SK-N-SH (cell line): ENCODE results near the gene PAPSS2. TPM values are rescaled to one million over a fixed set of nuclear protein-coding genes. Genes with fewer than 3 reads are reported as not detected.

ENCODE experiments used
- CTCF ChIA-PET: fragments of 300-600, 350-600 bp; formaldehyde crosslinking; extraction: SDS; loops from one replicate; lab custom pipeline; 2021; lab: Yijun Ruan, JAX
- POLR2A ChIA-PET: fragments of 350-600 bp; sonication (Branson Sonifier 250); formaldehyde crosslinking; extraction: SDS; loops from one replicate; lab custom pipeline; 2020; ENCODE audit warnings: antibody characterized with exemption, inconsistent platforms; lab: Yijun Ruan, JAX
- DNase-seq: peaks from one replicate; pipeline ENCODE4 v3.0.0; 2012
- H2AFZ ChIP-seq: fragments of 200-600 bp; sonication (generic); 2 replicates; pipeline ENCODE4 v1.8.1; 2016; ENCODE audit warnings: antibody characterized with exemption, mild to moderate bottlenecking, low read depth
- H3F3A ChIP-seq: fragments of 200-600 bp; sonication (generic); replicated peaks from 2 replicates; pipeline ENCODE3; 2016; ENCODE audit warnings: antibody characterized with exemption, mild to moderate bottlenecking; ENCODE audit not compliant: insufficient read depth
- H3K27ac ChIP-seq, 2 experiments: fragments of 200-500 bp in 1 of 2; fragments of 200-600 bp in 1 of 2; sonication (Bioruptor generic) in 1 of 2; sonication (generic), shearing (Covaris generic) in 1 of 2; 2 replicates each; pipeline versions ENCODE4 v1.5.1 to v1.6.1; 2014 to 2016; ENCODE audit warnings: low read depth in 2 of 2, inconsistent platforms in 1 of 2, low read length in 1 of 2, mild to moderate bottlenecking in 1 of 2, mixed read lengths in 1 of 2
- H3K27me3 ChIP-seq: fragments of 200-600 bp; sonication (generic), shearing (Covaris generic); 2 replicates; pipeline ENCODE4 v1.6.1; 2016; ENCODE audit warnings: mixed run types; ENCODE audit not compliant: insufficient read depth
- H3K36me3 ChIP-seq, 2 experiments: fragments of 200-500 bp in 1 of 2; fragments of 200-600 bp in 1 of 2; sonication (Bioruptor generic) in 1 of 2; sonication (generic) in 1 of 2; replicated peaks in 1 of 2; 2 replicates each; pipeline versions ENCODE3 to v1.5.1; 2014 to 2016; ENCODE audit warnings: low read length in 1 of 2, mild to moderate bottlenecking in 1 of 2; ENCODE audit not compliant: insufficient read depth in 2 of 2, control insufficient read depth in 1 of 2
- H3K4me1 ChIP-seq, 2 experiments: fragments of 200-500 bp in 1 of 2; fragments of 200-600 bp in 1 of 2; sonication (Bioruptor generic) in 1 of 2; sonication (generic), shearing (Covaris generic) in 1 of 2; 2 replicates each; pipeline versions ENCODE4 v1.5.1 to v1.6.1; 2014 to 2016; ENCODE audit warnings: low read depth in 1 of 2, low read length in 1 of 2, mixed run types in 1 of 2; ENCODE audit not compliant: insufficient read depth in 2 of 2, control insufficient read depth in 1 of 2
- H3K4me2 ChIP-seq: fragments of 200-600 bp; sonication (generic), shearing (Covaris generic); 2 replicates; pipeline ENCODE4 v1.6.1; 2017; ENCODE audit warnings: mixed run types
- H3K4me3 ChIP-seq, 2 experiments: fragments of 200-500 bp in 1 of 2; fragments of 200-600 bp in 1 of 2; sonication (Bioruptor generic) in 1 of 2; sonication (generic), shearing (Covaris generic) in 1 of 2; 2 replicates each; pipeline versions ENCODE4 v1.5.1 to v1.8.1; 2014 to 2016; ENCODE audit warnings: low read depth in 2 of 2, inconsistent platforms in 1 of 2, low read length in 1 of 2, mild to moderate bottlenecking in 1 of 2, mixed read lengths in 1 of 2, moderate library complexity in 1 of 2
- H3K79me2 ChIP-seq: fragments of 200-600 bp; sonication (generic); 2 replicates; pipeline ENCODE4 v1.8.1; 2017; ENCODE audit warnings: mild to moderate bottlenecking; ENCODE audit not compliant: insufficient read depth
- H3K9ac ChIP-seq: fragments of 200-600 bp; sonication (generic); 2 replicates; pipeline ENCODE4 v1.6.1; 2017; ENCODE audit warnings: mixed run types
- H3K9me2 ChIP-seq: fragments of 200-600 bp; sonication (generic); 2 replicates; pipeline ENCODE4 v1.6.1; 2017; ENCODE audit warnings: mixed run types
- H3K9me3 ChIP-seq: fragments of 200-600 bp; sonication (generic); 2 replicates; pipeline ENCODE4 v1.6.1; 2017; ENCODE audit warnings: mixed run types, mild to moderate bottlenecking, moderate library complexity
- H4K20me1 ChIP-seq: fragments of 200-600 bp; sonication (generic); 2 replicates; pipeline ENCODE4 v1.6.1; 2017; ENCODE audit warnings: mild to moderate bottlenecking, mixed run types; ENCODE audit not compliant: insufficient read depth
- EZH2phosphoT487 ChIP-seq: fragments of 200-600 bp; sonication (generic); IDR thresholded peaks from 2 replicates; pipeline ENCODE4 v1.6.1; 2017; ENCODE audit warnings: low read depth, mixed run types, mild to moderate bottlenecking, antibody characterized with exemption, moderate library complexity, borderline replicate concordance
- FOSL2 ChIP-seq: IDR thresholded peaks from 2 replicates; pipeline ENCODE4 v1.4.0; 2012; ENCODE audit warnings: low read depth, mild to moderate bottlenecking, moderate library complexity, borderline replicate concordance
- FOXJ3 ChIP-seq: sonication (generic); formaldehyde crosslinking; IDR thresholded peaks from 2 replicates; pipeline ENCODE4 v1.5.1; 2020; ENCODE audit warnings: mild to moderate bottlenecking, missing genetic modification reagents
- FOXM1 ChIP-seq: IDR thresholded peaks from 2 replicates; pipeline ENCODE4 v1.4.0; 2012; ENCODE audit warnings: low read depth, mild to moderate bottlenecking
- GATA2 ChIP-seq: sonication (generic); formaldehyde crosslinking; IDR thresholded peaks from 2 replicates; pipeline ENCODE4 v1.5.0; 2020; ENCODE audit warnings: mild to moderate bottlenecking, missing genetic modification reagents
- JUND ChIP-seq: IDR thresholded peaks from 2 replicates; pipeline ENCODE4 v1.4.0; 2012
- MXI1 ChIP-seq: IDR thresholded peaks from 2 replicates; pipeline ENCODE4 v1.6.1; 2012; ENCODE audit warnings: mild to moderate bottlenecking, low read depth, low read length, improper control_type of control experiment
- NFIC ChIP-seq: IDR thresholded peaks from 2 replicates; pipeline ENCODE4 v1.4.0; 2012; ENCODE audit warnings: borderline replicate concordance
- NRF1 ChIP-seq: IDR thresholded peaks from 2 replicates; pipeline ENCODE4 v1.6.1; 2012; ENCODE audit warnings: low read depth, mild to moderate bottlenecking, low read length
- POLR2AphosphoS5 ChIP-seq: IDR thresholded peaks from 2 replicates; pipeline ENCODE4 v1.6.1; 2012; ENCODE audit warnings: low read depth, low read length
- RAD21 ChIP-seq: IDR thresholded peaks from 2 replicates; pipeline ENCODE4 v1.6.1; 2012; ENCODE audit warnings: mild to moderate bottlenecking, low read length
- RCOR1 ChIP-seq: fragments of 150-350 bp; IDR thresholded peaks from 2 replicates; pipeline ENCODE4 v1.6.1; 2017; ENCODE audit warnings: antibody characterized with exemption, low read length
- SMC3 ChIP-seq: IDR thresholded peaks from 2 replicates; pipeline ENCODE4 v1.6.1; 2012; ENCODE audit warnings: low read depth, low read length, improper control_type of control experiment
- TAF1 ChIP-seq: IDR thresholded peaks from 2 replicates; pipeline ENCODE4 v1.6.1; 2012; ENCODE audit warnings: low read depth, mild to moderate bottlenecking, low read length, moderate library complexity, borderline replicate concordance
- TCF12 ChIP-seq: IDR thresholded peaks from 2 replicates; pipeline ENCODE4 v1.4.0; 2012
- TEAD4 ChIP-seq: IDR thresholded peaks from 2 replicates; pipeline ENCODE4 v1.4.0; 2012; ENCODE audit warnings: mild to moderate bottlenecking, borderline replicate concordance; ENCODE audit not compliant: insufficient read depth
- YY1 ChIP-seq: IDR thresholded peaks from 2 replicates; pipeline ENCODE4 v1.4.0; 2012; ENCODE audit warnings: low read depth, mild to moderate bottlenecking
- WGBS: methylation state at CpG from one replicate; pipeline ENCODE4 v1.1.6; 2017; ENCODE audit warnings: low lambda C conversion rate; 5-methylcytosine and 5-hydroxymethylcytosine counted together
- polyA plus RNA-seq, 3 experiments: library from polyadenylated mRNA; depleted of rRNA; stranded (reverse); fragments of >200 nt; gene quantifications; 2 replicates each; pipeline ENCODE4 v1.2.3, GENCODE V29; 2012
- TF ChIP-seq, protein P1 (sequence below): fragments of 200-600 bp; sonication (generic); IDR thresholded peaks from 2 replicates; pipeline ENCODE4 v1.6.1; 2017; ENCODE audit warnings: antibody characterized with exemption, mild to moderate bottlenecking, moderate library complexity
- TF ChIP-seq, protein P2 (sequence below): fragments of 150-350 bp; IDR thresholded peaks from 2 replicates; pipeline ENCODE4 v1.6.1; 2017; ENCODE audit warnings: antibody characterized with exemption, low read length, low read depth, borderline replicate concordance
- TF ChIP-seq, protein P3 (sequence below): IDR thresholded peaks from 2 replicates; pipeline ENCODE4 v1.4.0; 2012; ENCODE audit warnings: low read depth, borderline replicate concordance

Gene PAPSS2
- polyA plus RNA-seq, 1 of the 3 experiments (the other 2 are of a cell fraction): 50.0 TPM

GRCh38 chr10:87702973-87703294 is 43.3 kb downstream of the PAPSS2 start:
- Histone ChIP-seq H4K20me1 (no peaks in the 10 kb centered on the region), H3K9ac (no peak overlapping the region), H3K79me2 (peaks cover 41% of the 10 kb centered on the region), H3F3A (peaks cover 48% of the 10 kb centered on the region), H3K27ac (no peak overlapping the region), H3K27me3 (no peaks in the 10 kb centered on the region), H3K9me3 (no peaks in the 10 kb centered on the region), H3K9me2 (no peaks in the 10 kb centered on the region), H2AFZ (no peak overlapping the region), H3K4me2 (no peak overlapping the region), H3K4me3 (no peak overlapping the region), H3K4me1 (peaks cover 0 to 20% of the 10 kb centered on the region in 2 experiments; a peak in 3 of 4 replicates), H3K36me3 (peaks cover 0 to 11% of the 10 kb centered on the region in 2 experiments)
- ChIA-PET CTCF (no interaction called here), POLR2A (no interaction called here)
- no peak for DNase-seq
- 89% methylated on average over 4 of the region's 4 CpGs for WGBS
- TF ChIP-seq TCF12 (no peak), MXI1 (no peak), RAD21 (no peak), NRF1 (no peak), FOXM1 (no peak)

DNA sequence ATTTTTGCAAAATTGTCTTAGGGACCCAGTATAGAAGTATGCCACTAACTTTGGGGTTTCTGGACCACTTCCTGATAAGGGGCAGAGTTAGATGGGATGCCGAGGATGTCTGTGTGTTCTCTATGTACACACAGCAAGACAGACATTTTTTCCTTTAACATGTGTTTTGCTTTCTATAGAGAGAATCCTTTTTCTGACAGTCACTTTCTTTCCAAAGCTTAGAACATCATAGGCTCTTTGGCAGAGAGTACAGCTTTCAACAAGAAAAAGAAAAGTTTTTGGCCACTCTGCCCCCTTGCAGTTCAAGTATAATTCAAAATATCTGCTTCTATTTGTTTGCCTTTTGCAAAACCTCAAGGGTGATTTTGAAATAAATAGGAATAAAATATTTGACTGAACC is 44.1 kb downstream of the PAPSS2 start:
- no peak for DNase-seq
- Histone ChIP-seq H3K9me2 (no peaks in the 10 kb centered on the region), H3F3A (peaks cover 48% of the 10 kb centered on the region), H3K27me3 (no peaks in the 10 kb centered on the region), H3K9ac (no peak overlapping the region), H4K20me1 (no peaks in the 10 kb centered on the region), H3K79me2 (peaks cover 37% of the 10 kb centered on the region), H3K4me2 (no peak overlapping the region), H2AFZ (no peak overlapping the region), H3K4me3 (no peak overlapping the region), H3K27ac (peak overlapping the region in 1 of 2 experiments; percentile 85; a peak in 1 of 4 replicates), H3K9me3 (no peaks in the 10 kb centered on the region), H3K36me3 (peaks cover 0 to 2% of the 10 kb centered on the region in 2 experiments), H3K4me1 (peaks cover 2 to 25% of the 10 kb centered on the region in 2 experiments)
- ChIA-PET CTCF (interaction anchor here (0.6 to 0.7 kb wide), 2 partner anchors 9 to 27 kb away, joined by 3 to 4 read pairs; no protein-coding TSS in a partner anchor), POLR2A (no interaction called here)
- TF ChIP-seq MXI1: no peak
- no peak for TF ChIP-seq TEAD4
- no peak for TF ChIP-seq FOXJ3 (CRISPR knock-in tag)
- TF ChIP-seq SMC3: no peak
- TF ChIP-seq EZH2phosphoT487: no peak
- TF ChIP-seq, protein P1, sequence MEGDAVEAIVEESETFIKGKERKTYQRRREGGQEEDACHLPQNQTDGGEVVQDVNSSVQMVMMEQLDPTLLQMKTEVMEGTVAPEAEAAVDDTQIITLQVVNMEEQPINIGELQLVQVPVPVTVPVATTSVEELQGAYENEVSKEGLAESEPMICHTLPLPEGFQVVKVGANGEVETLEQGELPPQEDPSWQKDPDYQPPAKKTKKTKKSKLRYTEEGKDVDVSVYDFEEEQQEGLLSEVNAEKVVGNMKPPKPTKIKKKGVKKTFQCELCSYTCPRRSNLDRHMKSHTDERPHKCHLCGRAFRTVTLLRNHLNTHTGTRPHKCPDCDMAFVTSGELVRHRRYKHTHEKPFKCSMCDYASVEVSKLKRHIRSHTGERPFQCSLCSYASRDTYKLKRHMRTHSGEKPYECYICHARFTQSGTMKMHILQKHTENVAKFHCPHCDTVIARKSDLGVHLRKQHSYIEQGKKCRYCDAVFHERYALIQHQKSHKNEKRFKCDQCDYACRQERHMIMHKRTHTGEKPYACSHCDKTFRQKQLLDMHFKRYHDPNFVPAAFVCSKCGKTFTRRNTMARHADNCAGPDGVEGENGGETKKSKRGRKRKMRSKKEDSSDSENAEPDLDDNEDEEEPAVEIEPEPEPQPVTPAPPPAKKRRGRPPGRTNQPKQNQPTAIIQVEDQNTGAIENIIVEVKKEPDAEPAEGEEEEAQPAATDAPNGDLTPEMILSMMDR: no peak
- TF ChIP-seq POLR2AphosphoS5: no peak
- no peak for TF ChIP-seq NFIC
- 81% methylated on average over 1 of the region's 1 CpG for whole genome bisulfite sequencing

DNA sequence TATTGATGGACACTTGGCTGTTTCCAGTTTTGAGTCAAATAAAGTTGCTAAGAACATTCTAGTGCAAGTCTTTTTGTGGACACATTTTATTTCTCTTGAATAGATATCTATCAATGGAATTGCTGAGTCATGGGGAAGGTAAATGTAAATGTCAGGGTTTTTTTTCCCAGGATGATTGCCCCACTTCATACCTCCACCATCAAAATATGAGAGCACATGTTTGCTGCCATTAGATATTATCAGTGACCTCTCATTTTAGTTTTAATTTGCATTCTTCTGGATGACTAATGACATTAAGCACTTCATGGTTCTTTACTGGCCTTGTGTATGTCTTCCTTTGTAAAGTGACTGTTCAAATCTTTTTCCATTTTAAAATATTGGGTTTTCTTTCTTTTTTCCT is 45.7 kb downstream of the PAPSS2 start:
- Histone ChIP-seq H2AFZ (no peak overlapping the region), H3K4me2 (peak overlapping the region; percentile 41; the same call in 1 of the 2 replicates), H3K79me2 (peaks cover 29% of the 10 kb centered on the region; the same call in 1 of the 2 replicates), H3K9me3 (no peaks in the 10 kb centered on the region), H3K9me2 (no peaks in the 10 kb centered on the region), H3K4me3 (no peak overlapping the region), H3K9ac (no peak overlapping the region; the same call in 1 of the 2 replicates), H3F3A (peaks cover 35% of the 10 kb centered on the region), H3K4me1 (peaks cover 2 to 21% of the 10 kb centered on the region in 2 experiments), H4K20me1 (no peaks in the 10 kb centered on the region), H3K27ac (peak overlapping the region; percentile 31 to 85; a peak in 3 of 4 replicates), H3K36me3 (peaks cover 6 to 12% of the 10 kb centered on the region in 2 experiments), H3K27me3 (no peaks in the 10 kb centered on the region)
- DNase-seq: no peak
- POLR2A ChIA-PET: no interaction called here
- CTCF ChIA-PET: no interaction called here
- TF ChIP-seq YY1: 0 out of 2 replicates have a peak, but pooled peaks have one; percentile 45
- TF ChIP-seq, protein P2, sequence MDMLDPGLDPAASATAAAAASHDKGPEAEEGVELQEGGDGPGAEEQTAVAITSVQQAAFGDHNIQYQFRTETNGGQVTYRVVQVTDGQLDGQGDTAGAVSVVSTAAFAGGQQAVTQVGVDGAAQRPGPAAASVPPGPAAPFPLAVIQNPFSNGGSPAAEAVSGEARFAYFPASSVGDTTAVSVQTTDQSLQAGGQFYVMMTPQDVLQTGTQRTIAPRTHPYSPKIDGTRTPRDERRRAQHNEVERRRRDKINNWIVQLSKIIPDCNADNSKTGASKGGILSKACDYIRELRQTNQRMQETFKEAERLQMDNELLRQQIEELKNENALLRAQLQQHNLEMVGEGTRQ: no peak
- TF ChIP-seq FOSL2: peak; percentile 75; the same call in 1 of the 2 replicates
- no peak for TF ChIP-seq RCOR1
- TF ChIP-seq, protein P3, sequence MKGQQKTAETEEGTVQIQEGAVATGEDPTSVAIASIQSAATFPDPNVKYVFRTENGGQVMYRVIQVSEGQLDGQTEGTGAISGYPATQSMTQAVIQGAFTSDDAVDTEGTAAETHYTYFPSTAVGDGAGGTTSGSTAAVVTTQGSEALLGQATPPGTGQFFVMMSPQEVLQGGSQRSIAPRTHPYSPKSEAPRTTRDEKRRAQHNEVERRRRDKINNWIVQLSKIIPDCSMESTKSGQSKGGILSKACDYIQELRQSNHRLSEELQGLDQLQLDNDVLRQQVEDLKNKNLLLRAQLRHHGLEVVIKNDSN: peak; percentile 16; the same call in 1 of the 2 replicates
- TF ChIP-seq TAF1: no peak
- TF ChIP-seq POLR2AphosphoS5: peak; percentile 61; the same call in 1 of the 2 replicates
- TF ChIP-seq JUND: peak; percentile 85
- no peak for TF ChIP-seq GATA2
